ENCODE measurements around the gene KCNMB2. TPM values are rescaled to one million over a fixed set of nuclear protein-coding genes. Genes with fewer than 3 reads are reported as not detected.

KCNMB2 gene
- total RNA-seq, 1 experiment from 2014 or later = not detected

DNA sequence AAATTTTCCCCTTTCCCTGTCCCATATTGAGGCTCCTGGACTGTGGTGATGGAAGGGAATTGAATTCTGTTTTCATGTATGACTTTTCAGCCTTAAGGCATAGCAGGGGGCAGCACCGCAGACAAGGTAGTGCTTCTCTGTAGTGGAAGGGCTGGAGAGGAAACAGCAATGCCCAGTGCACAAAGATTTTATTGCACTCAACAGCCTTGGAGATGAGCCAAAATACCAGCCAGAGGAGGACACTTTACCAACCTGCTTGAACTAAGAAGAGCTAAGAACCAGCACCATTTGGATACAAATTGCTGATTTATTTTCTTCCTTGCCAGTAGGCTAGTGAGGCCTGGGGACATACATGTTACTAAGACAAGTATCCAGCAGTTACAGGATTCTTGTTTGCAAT, 98.7 kb downstream of the KCNMB2 start:
- DNase-seq (no peak), ATAC-seq (no peak)
- no TSS peak for BruUV-seq (replicated peaks)
- intact Hi-C loops (cut with micrococcal nuclease) = no loop called here
- H3F3A ChIP-seq (ENCODE audit: low read length, unreplicated experiment) = no peaks in the 10 kb centered on the region
- no peak for TF ChIP-seq EZH2 (IDR thresholded peaks at IDR 0.05; ENCODE audit: low read length, unreplicated experiment)
- TF ChIP-seq EZH2phosphoT487 (IDR thresholded peaks at IDR 0.05; ENCODE audit: borderline replicate concordance, low read length) = no peak
- TF ChIP-seq, protein P1, sequence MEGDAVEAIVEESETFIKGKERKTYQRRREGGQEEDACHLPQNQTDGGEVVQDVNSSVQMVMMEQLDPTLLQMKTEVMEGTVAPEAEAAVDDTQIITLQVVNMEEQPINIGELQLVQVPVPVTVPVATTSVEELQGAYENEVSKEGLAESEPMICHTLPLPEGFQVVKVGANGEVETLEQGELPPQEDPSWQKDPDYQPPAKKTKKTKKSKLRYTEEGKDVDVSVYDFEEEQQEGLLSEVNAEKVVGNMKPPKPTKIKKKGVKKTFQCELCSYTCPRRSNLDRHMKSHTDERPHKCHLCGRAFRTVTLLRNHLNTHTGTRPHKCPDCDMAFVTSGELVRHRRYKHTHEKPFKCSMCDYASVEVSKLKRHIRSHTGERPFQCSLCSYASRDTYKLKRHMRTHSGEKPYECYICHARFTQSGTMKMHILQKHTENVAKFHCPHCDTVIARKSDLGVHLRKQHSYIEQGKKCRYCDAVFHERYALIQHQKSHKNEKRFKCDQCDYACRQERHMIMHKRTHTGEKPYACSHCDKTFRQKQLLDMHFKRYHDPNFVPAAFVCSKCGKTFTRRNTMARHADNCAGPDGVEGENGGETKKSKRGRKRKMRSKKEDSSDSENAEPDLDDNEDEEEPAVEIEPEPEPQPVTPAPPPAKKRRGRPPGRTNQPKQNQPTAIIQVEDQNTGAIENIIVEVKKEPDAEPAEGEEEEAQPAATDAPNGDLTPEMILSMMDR (conservative IDR thresholded peaks at IDR 0.05; ENCODE audit: low read depth, low read length) = no peak
- POLR2A ChIA-PET (ENCODE audit: unreplicated experiment) = no interaction called here
- H2AFZ ChIP-seq (ENCODE audit: low read length) = no peak overlapping the region
- no peak overlapping the region for H3K4me2 ChIP-seq (ENCODE audit: low read length)
- H3K4me3 ChIP-seq (ENCODE audit: low read length) = no peak overlapping the region
- H3K9me2 ChIP-seq (replicated peaks; ENCODE audit: low read length) = no peaks in the 10 kb centered on the region
- no peaks in the 10 kb centered on the region for H3K4me1 ChIP-seq (ENCODE audit: insufficient read depth, low read length)
- H3K9ac ChIP-seq (ENCODE audit: low read length) = no peak overlapping the region
- CTCF ChIA-PET = no interaction called here
- H3K9me3 ChIP-seq (ENCODE audit: low read length) = no peaks in the 10 kb centered on the region
- H3K36me3 ChIP-seq (ENCODE audit: low read depth, low read length) = no peaks in the 10 kb centered on the region
- H4K20me1 ChIP-seq (ENCODE audit: low read length) = no peaks in the 10 kb centered on the region
- H3K27me3 ChIP-seq (ENCODE audit: low read length) = 0 out of 2 replicates have a peak, but pooled peaks cover 3% of the 10 kb centered on the region
- no peak overlapping the region for H3K27ac ChIP-seq (ENCODE audit: low read length)
- H3K79me2 ChIP-seq (ENCODE audit: low read length) = no peaks in the 10 kb centered on the region

DNA sequence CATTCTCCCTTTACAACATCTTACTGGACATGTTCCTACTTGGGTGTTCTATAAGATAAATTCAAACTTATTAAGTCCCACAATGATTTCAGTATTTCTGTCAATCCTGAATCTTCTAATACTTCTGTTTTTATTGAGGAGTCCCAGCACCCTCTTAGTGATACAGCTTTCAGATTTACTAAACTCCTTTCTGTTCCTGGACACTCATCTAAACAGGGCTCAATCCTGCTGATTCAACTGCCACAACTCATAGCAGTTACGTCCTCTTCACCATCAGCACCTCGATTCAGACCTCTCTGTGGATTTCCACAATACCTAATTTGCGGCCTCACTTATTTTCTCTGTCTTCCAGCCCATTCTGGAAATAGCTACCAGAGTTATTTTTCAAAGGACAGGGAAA, 101.6 kb downstream of the KCNMB2 start:
- no peaks in the 10 kb centered on the region for H4K20me1 ChIP-seq (ENCODE audit: low read length)
- ATAC-seq = no peak
- TF ChIP-seq EZH2 (IDR thresholded peaks at IDR 0.05; ENCODE audit: low read length, unreplicated experiment) (no peak), EZH2phosphoT487 (IDR thresholded peaks at IDR 0.05; ENCODE audit: borderline replicate concordance, low read length) (no peak)
- TF ChIP-seq, protein P1 (conservative IDR thresholded peaks at IDR 0.05; ENCODE audit: low read depth, low read length) = no peak
- H3K27ac ChIP-seq (ENCODE audit: low read length) = no peak overlapping the region
- H3K27me3 ChIP-seq (ENCODE audit: low read length) = no peaks in the 10 kb centered on the region
- H3K9ac ChIP-seq (ENCODE audit: low read length) = no peak overlapping the region
- H3K36me3 ChIP-seq (ENCODE audit: low read depth, low read length) = no peaks in the 10 kb centered on the region
- no peak for DNase-seq
- H3F3A ChIP-seq (ENCODE audit: low read length, unreplicated experiment) = no peaks in the 10 kb centered on the region
- ChIA-PET POLR2A (ENCODE audit: unreplicated experiment) (no interaction called here), CTCF (no interaction called here)
- intact Hi-C loops (cut with micrococcal nuclease) = no loop called here
- H2AFZ ChIP-seq (ENCODE audit: low read length) = no peak overlapping the region
- no TSS peak for BruUV-seq (replicated peaks)
- no peaks in the 10 kb centered on the region for H3K79me2 ChIP-seq (ENCODE audit: low read length)
- H3K9me3 ChIP-seq (ENCODE audit: low read length) = no peaks in the 10 kb centered on the region
- no peaks in the 10 kb centered on the region for H3K4me1 ChIP-seq (ENCODE audit: insufficient read depth, low read length)
- no peaks in the 10 kb centered on the region; the same call in 1 of the 2 replicates for H3K9me2 ChIP-seq (replicated peaks; ENCODE audit: low read length)
- no peak overlapping the region for H3K4me3 ChIP-seq (ENCODE audit: low read length)
- H3K4me2 ChIP-seq (ENCODE audit: low read length) = no peak overlapping the region

DNA sequence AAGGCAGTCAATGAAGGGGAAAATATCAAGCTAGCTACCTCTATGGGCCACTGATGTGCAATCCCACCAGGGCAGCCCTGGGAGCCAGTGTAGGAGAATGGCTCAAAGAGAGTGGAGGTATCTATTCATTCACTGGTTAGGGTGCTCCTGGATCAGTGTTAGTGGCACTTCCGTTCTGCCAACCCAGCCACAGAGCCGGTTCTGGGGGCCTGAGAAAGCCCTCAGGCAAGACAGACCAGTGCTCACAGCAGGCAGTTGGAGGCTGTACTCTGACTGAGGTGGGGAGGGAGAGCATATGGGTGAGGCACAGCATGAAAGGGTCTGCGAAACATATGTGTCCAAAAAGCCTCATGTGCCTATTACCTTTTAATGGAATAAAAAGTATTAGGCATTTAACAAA, 109.3 kb downstream of the KCNMB2 start:
- Histone ChIP-seq H3K4me1 (ENCODE audit: insufficient read depth, low read length) (no peaks in the 10 kb centered on the region), H3K9ac (ENCODE audit: low read length) (no peak overlapping the region), H3F3A (ENCODE audit: low read length, unreplicated experiment) (no peaks in the 10 kb centered on the region), H3K27me3 (ENCODE audit: low read length) (no peaks in the 10 kb centered on the region), H3K36me3 (ENCODE audit: low read depth, low read length) (no peaks in the 10 kb centered on the region), H2AFZ (ENCODE audit: low read length) (no peak overlapping the region), H3K4me3 (ENCODE audit: low read length) (no peak overlapping the region), H3K9me3 (ENCODE audit: low read length) (no peaks in the 10 kb centered on the region), H3K27ac (ENCODE audit: low read length) (no peak overlapping the region), H3K9me2 (replicated peaks; ENCODE audit: low read length) (no peaks in the 10 kb centered on the region; the same call in 1 of the 2 replicates), H3K79me2 (ENCODE audit: low read length) (no peaks in the 10 kb centered on the region), H3K4me2 (ENCODE audit: low read length) (no peak overlapping the region), H4K20me1 (ENCODE audit: low read length) (no peaks in the 10 kb centered on the region)
- POLR2A ChIA-PET (ENCODE audit: unreplicated experiment) = no interaction called here
- no TSS peak for BruUV-seq (replicated peaks)
- TF ChIP-seq EZH2phosphoT487 (IDR thresholded peaks at IDR 0.05; ENCODE audit: borderline replicate concordance, low read length) = no peak
- TF ChIP-seq, protein P1 (conservative IDR thresholded peaks at IDR 0.05; ENCODE audit: low read depth, low read length) = no peak
- TF ChIP-seq EZH2 (IDR thresholded peaks at IDR 0.05; ENCODE audit: low read length, unreplicated experiment) = no peak
- CTCF ChIA-PET = no interaction called here
- intact Hi-C loops (cut with micrococcal nuclease) = no loop called here
- ATAC-seq (no peak), DNase-seq (no peak)
